H1 (cell line): ENCODE data around the gene SRRT. TPM values are rescaled to one million over a fixed set of nuclear protein-coding genes. Genes with fewer than 3 reads are reported as not detected.

Experiments used
- JUN ChIP-seq: IDR thresholded peaks from 2 replicates; pipeline ENCODE4 v1.6.1; 2011; ENCODE audit warnings: low read depth, mild to moderate bottlenecking, improper control_type of control experiment, low read length
- KDM5A ChIP-seq: fragments of 200-600 bp; IDR thresholded peaks from 2 replicates; pipeline ENCODE4 v1.7.1; 2012; ENCODE audit warnings: mild to moderate bottlenecking, low read length, inconsistent platforms, mixed read lengths
- RNF2 ChIP-seq: fragments of 200-900, 300-1000 bp; sonication (generic); IDR thresholded peaks from 2 replicates; pipeline ENCODE4 v1.7.1; 2016; ENCODE audit warnings: borderline replicate concordance, low read depth, mild to moderate bottlenecking, antibody characterized with exemption, low read length; ENCODE audit not compliant: poor library complexity, severe bottlenecking; ENCODE audit errors: missing control alignments
- SP1 ChIP-seq: IDR thresholded peaks from 2 replicates; pipeline ENCODE4 v1.6.1; 2011; ENCODE audit warnings: low read depth, low read length
- SRF ChIP-seq: IDR thresholded peaks from 2 replicates; pipeline ENCODE4 v1.6.1; 2011; ENCODE audit warnings: mild to moderate bottlenecking, low read depth, low read length, moderate library complexity
- TAF7 ChIP-seq: optimal IDR thresholded peaks from 2 replicates; pipeline ENCODE3; 2011; ENCODE audit warnings: low read depth, mild to moderate bottlenecking, inconsistent platforms, low read length, moderate library complexity, borderline replicate concordance
- TBP ChIP-seq: IDR thresholded peaks from 2 replicates; pipeline ENCODE4 v1.6.1; 2011; ENCODE audit warnings: low read depth, low read length, improper control_type of control experiment
- TEAD4 ChIP-seq: IDR thresholded peaks from 2 replicates; pipeline ENCODE4 v1.6.1; 2012; ENCODE audit warnings: low read depth, low read length, inconsistent platforms, mixed read lengths
- YY1 ChIP-seq: IDR thresholded peaks from 2 replicates; pipeline ENCODE4 v1.6.1; 2011; ENCODE audit warnings: low read depth, mild to moderate bottlenecking, low read length
- polyA plus RNA-seq, 7 experiments: library from polyadenylated mRNA; depleted of rRNA in 3 of 7; stranded (reverse) in 5 of 7; unstranded in 2 of 7; fragments of >200 nt in 5 of 7; fragments of 200-250 nt in 2 of 7; gene quantifications; 1 replicate in 5 of 7; 2 replicates in 1 of 7; 4 replicates in 1 of 7; pipeline versions ENCODE4 v1.2.1 to v1.2.3, GENCODE V29; 2011 to 2013; ENCODE audit warnings: missing spikeins in 2 of 7, mixed read lengths in 2 of 7
- total RNA-seq: library from RNA; stranded (reverse); fragmentation: NEBNext Ultra II Directional; extraction: Animal tissue kit (Norgen Biotek cat#: 25700); gene quantifications from 2 replicates; pipeline ENCODE4 v1.2.1, GENCODE V29; 2021
- TF ChIP-seq, protein P1 (sequence below): fragments of 300-600 bp; sonication (generic); IDR thresholded peaks from 2 replicates; pipeline ENCODE4 v1.7.1; 2012; ENCODE audit warnings: low read length, moderate library complexity, mild to moderate bottlenecking, inconsistent platforms; ENCODE audit not compliant: insufficient replicate concordance

Gene SRRT
- total and polyA plus RNA-seq, 2 of the 8 experiments (the other 6 are each of a cell fraction or from before 2014, with no cell fraction given): 66.7 to 237 TPM

DNA sequence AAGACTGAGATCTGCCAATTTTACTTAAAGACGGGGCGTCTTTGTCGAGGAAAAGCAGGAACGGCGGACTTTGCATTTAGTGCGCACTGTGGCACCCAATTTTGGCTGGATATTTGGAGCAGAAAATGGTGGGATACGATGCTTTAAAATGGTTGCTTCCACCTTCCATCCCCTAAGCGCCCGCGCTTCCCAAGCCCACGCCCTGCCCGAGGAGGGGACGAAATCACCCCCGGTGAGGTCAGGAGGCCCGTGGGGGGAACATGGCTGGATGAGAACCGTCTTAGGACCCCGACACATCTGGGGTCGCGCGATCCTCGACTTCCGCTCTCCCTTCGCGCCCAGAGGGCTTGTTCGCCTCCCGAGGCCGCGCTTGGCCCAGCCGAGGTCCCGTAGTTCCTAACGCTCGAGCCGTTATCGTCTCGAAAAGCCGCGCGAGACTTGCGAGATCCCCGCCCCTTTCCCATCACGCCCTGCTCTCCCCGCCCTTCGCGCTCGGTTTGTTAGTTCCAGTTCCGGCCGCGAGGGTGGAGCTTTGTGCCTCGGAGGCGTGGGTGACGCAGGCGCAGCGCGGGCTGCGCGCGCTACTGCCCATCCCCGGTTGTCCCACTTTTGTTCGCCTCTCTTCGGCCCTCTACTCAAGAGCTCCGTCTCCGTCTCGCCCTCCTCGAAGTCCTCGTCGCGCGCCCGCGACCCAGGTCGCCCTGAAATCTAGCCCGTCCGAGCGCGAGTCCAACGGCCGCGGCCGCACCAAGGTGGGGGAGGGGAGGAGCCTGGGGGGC, at the start of gene SRRT (continued):
- TF ChIP-seq TAF7 (peak; percentile 88), RNF2 (no peak), JUN (no peak), SRF (no peak), YY1 (peak; percentile 84), TBP (peak; percentile 92), KDM5A (peak; percentile 45; the same call in 1 of the 2 replicates), TEAD4 (0 out of 2 replicates have a peak, but pooled peaks have one; percentile 13), SP1 (peak; percentile 75)
- TF ChIP-seq, protein P1, sequence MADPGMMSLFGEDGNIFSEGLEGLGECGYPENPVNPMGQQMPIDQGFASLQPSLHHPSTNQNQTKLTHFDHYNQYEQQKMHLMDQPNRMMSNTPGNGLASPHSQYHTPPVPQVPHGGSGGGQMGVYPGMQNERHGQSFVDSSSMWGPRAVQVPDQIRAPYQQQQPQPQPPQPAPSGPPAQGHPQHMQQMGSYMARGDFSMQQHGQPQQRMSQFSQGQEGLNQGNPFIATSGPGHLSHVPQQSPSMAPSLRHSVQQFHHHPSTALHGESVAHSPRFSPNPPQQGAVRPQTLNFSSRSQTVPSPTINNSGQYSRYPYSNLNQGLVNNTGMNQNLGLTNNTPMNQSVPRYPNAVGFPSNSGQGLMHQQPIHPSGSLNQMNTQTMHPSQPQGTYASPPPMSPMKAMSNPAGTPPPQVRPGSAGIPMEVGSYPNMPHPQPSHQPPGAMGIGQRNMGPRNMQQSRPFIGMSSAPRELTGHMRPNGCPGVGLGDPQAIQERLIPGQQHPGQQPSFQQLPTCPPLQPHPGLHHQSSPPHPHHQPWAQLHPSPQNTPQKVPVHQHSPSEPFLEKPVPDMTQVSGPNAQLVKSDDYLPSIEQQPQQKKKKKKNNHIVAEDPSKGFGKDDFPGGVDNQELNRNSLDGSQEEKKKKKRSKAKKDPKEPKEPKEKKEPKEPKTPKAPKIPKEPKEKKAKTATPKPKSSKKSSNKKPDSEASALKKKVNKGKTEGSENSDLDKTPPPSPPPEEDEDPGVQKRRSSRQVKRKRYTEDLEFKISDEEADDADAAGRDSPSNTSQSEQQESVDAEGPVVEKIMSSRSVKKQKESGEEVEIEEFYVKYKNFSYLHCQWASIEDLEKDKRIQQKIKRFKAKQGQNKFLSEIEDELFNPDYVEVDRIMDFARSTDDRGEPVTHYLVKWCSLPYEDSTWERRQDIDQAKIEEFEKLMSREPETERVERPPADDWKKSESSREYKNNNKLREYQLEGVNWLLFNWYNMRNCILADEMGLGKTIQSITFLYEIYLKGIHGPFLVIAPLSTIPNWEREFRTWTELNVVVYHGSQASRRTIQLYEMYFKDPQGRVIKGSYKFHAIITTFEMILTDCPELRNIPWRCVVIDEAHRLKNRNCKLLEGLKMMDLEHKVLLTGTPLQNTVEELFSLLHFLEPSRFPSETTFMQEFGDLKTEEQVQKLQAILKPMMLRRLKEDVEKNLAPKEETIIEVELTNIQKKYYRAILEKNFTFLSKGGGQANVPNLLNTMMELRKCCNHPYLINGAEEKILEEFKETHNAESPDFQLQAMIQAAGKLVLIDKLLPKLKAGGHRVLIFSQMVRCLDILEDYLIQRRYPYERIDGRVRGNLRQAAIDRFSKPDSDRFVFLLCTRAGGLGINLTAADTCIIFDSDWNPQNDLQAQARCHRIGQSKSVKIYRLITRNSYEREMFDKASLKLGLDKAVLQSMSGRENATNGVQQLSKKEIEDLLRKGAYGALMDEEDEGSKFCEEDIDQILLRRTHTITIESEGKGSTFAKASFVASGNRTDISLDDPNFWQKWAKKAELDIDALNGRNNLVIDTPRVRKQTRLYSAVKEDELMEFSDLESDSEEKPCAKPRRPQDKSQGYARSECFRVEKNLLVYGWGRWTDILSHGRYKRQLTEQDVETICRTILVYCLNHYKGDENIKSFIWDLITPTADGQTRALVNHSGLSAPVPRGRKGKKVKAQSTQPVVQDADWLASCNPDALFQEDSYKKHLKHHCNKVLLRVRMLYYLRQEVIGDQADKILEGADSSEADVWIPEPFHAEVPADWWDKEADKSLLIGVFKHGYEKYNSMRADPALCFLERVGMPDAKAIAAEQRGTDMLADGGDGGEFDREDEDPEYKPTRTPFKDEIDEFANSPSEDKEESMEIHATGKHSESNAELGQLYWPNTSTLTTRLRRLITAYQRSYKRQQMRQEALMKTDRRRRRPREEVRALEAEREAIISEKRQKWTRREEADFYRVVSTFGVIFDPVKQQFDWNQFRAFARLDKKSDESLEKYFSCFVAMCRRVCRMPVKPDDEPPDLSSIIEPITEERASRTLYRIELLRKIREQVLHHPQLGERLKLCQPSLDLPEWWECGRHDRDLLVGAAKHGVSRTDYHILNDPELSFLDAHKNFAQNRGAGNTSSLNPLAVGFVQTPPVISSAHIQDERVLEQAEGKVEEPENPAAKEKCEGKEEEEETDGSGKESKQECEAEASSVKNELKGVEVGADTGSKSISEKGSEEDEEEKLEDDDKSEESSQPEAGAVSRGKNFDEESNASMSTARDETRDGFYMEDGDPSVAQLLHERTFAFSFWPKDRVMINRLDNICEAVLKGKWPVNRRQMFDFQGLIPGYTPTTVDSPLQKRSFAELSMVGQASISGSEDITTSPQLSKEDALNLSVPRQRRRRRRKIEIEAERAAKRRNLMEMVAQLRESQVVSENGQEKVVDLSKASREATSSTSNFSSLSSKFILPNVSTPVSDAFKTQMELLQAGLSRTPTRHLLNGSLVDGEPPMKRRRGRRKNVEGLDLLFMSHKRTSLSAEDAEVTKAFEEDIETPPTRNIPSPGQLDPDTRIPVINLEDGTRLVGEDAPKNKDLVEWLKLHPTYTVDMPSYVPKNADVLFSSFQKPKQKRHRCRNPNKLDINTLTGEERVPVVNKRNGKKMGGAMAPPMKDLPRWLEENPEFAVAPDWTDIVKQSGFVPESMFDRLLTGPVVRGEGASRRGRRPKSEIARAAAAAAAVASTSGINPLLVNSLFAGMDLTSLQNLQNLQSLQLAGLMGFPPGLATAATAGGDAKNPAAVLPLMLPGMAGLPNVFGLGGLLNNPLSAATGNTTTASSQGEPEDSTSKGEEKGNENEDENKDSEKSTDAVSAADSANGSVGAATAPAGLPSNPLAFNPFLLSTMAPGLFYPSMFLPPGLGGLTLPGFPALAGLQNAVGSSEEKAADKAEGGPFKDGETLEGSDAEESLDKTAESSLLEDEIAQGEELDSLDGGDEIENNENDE: no peak
